ENCODE results near the gene CCNA1.

The CCNA1 gene

DNA sequence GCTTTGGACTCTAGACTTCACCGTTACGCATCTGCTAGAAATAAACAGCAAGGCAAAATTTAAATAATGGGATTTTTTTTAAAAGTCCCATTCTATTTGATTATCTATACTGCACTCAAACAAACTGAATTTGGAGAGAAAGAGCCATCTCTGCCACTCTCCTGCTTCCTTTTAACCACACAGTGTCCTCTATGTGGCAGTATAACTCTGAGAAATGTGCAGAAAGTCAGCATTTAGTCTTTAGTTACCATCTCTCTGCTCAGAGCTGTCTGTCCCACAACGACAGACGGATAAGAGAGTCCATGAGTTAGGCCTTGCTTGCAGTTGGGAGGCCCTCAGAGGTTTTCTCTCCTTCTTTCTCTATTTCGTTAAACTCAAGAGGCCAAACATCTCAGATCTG is 21.2 kb downstream of the CCNA1 start:
- Histone ChIP-seq H3K4me2 (no peak overlapping the region), H3K4me1 (ENCODE audit: low read depth, poor library complexity, severe bottlenecking) (no peaks in the 10 kb centered on the region), H4K20me1 (ENCODE audit: insufficient read depth) (no peaks in the 10 kb centered on the region), H2AFZ (ENCODE audit: low read depth) (no peak overlapping the region), H3K79me2 (ENCODE audit: insufficient read depth, low read depth) (no peaks in the 10 kb centered on the region), H3K27me3 (ENCODE audit: insufficient read depth, low read depth) (no peaks in the 10 kb centered on the region), H3K4me3 (IDR thresholded peaks at IDR 0.05; ENCODE audit: insufficient read depth, low read depth, low read length) (no peak overlapping the region), H3K27ac (no peak overlapping the region), H3K36me3 (ENCODE audit: insufficient read depth) (no peaks in the 10 kb centered on the region), H3K9ac (no peak overlapping the region)
- TF ChIP-seq CTCF (conservative IDR thresholded peaks at IDR 0.05; ENCODE audit: low read depth, low read length) = no peak

DNA sequence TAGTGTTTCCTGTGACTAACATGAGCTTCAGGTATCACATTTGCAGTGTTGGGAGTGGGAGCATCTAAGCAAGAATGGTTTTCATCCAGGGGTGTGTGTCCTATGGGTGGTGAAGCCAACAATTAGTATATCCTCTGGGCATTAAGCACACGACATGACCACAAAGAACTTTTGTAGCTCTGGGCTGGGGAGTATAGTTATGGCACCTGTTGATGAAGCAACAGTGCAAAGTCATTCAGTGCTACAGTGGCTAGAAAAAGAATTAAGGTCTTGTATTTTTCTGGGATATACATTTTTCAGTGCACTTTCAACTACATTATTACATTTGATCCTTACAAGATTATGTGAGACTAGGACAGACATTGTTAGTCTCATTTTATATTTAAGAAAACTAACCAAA is 21.8 kb downstream of the CCNA1 start:
- no peaks in the 10 kb centered on the region for H3K79me2 ChIP-seq (ENCODE audit: insufficient read depth, low read depth)
- no peak overlapping the region for H3K4me2 ChIP-seq
- H3K27me3 ChIP-seq (ENCODE audit: insufficient read depth, low read depth) = no peaks in the 10 kb centered on the region
- H2AFZ ChIP-seq (ENCODE audit: low read depth) = no peak overlapping the region
- no peak overlapping the region for H3K27ac ChIP-seq
- no peaks in the 10 kb centered on the region for H3K36me3 ChIP-seq (ENCODE audit: insufficient read depth)
- H3K4me3 ChIP-seq (IDR thresholded peaks at IDR 0.05; ENCODE audit: insufficient read depth, low read depth, low read length) = no peak overlapping the region
- no peak for TF ChIP-seq CTCF (conservative IDR thresholded peaks at IDR 0.05; ENCODE audit: low read depth, low read length)
- H3K9ac ChIP-seq = no peak overlapping the region
- H4K20me1 ChIP-seq (ENCODE audit: insufficient read depth) = no peaks in the 10 kb centered on the region
- H3K4me1 ChIP-seq (ENCODE audit: low read depth, poor library complexity, severe bottlenecking) = no peaks in the 10 kb centered on the region

DNA sequence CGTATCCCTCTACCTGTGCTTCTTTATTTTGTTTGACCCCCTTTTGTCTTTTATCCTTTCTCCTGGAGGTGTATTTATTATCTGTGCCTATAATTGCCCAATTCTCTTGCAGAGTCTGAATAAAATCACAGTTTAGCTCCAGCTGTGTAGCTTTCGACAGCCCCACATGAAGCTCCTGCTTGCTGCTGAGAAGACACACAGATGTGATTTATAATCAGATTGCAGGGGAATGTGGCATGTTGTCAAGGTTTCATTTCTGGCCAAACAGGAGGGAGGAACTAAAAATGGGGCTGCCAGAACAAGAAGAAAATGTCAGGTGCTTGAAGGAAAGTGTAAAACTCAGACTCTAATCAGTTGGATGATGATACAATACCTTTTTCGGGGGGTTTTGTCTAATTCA is 22.7 kb downstream of the CCNA1 start:
- no peaks in the 10 kb centered on the region for H3K4me1 ChIP-seq (ENCODE audit: low read depth, poor library complexity, severe bottlenecking)
- no peaks in the 10 kb centered on the region for H3K79me2 ChIP-seq (ENCODE audit: insufficient read depth, low read depth)
- no peaks in the 10 kb centered on the region for H3K36me3 ChIP-seq (ENCODE audit: insufficient read depth)
- no peaks in the 10 kb centered on the region for H4K20me1 ChIP-seq (ENCODE audit: insufficient read depth)
- H3K4me2 ChIP-seq = no peak overlapping the region
- H3K27me3 ChIP-seq (ENCODE audit: insufficient read depth, low read depth) = no peaks in the 10 kb centered on the region
- no peak overlapping the region for H3K4me3 ChIP-seq (IDR thresholded peaks at IDR 0.05; ENCODE audit: insufficient read depth, low read depth, low read length)
- TF ChIP-seq CTCF (conservative IDR thresholded peaks at IDR 0.05; ENCODE audit: low read depth, low read length) = no peak
- H3K27ac ChIP-seq = no peak overlapping the region
- H3K9ac ChIP-seq = no peak overlapping the region
- no peak overlapping the region for H2AFZ ChIP-seq (ENCODE audit: low read depth)

- Histone ChIP-seq H3K27me3 (ENCODE audit: insufficient read depth, low read depth) (no peaks in the 10 kb centered on the region), H3K4me1 (ENCODE audit: low read depth, poor library complexity, severe bottlenecking) (no peaks in the 10 kb centered on the region), H3K9ac (no peak overlapping the region), H3K36me3 (ENCODE audit: insufficient read depth) (no peaks in the 10 kb centered on the region), H4K20me1 (ENCODE audit: insufficient read depth) (no peaks in the 10 kb centered on the region), H3K4me3 (IDR thresholded peaks at IDR 0.05; ENCODE audit: insufficient read depth, low read depth, low read length) (no peak overlapping the region), H2AFZ (ENCODE audit: low read depth) (no peak overlapping the region), H3K79me2 (ENCODE audit: insufficient read depth, low read depth) (no peaks in the 10 kb centered on the region), H3K27ac (no peak overlapping the region), H3K4me2 (no peak overlapping the region)
- no peak for TF ChIP-seq CTCF (conservative IDR thresholded peaks at IDR 0.05; ENCODE audit: low read depth, low read length)
These were observed 24.3 kb downstream of the CCNA1 start for GRCh38 chr13:36456577-36456976.

GRCh38 chr13:36461506-36461905 is 29.2 kb downstream of the CCNA1 start:
- H3K27me3 ChIP-seq (ENCODE audit: insufficient read depth, low read depth) = no peaks in the 10 kb centered on the region
- no peaks in the 10 kb centered on the region for H3K4me1 ChIP-seq (ENCODE audit: low read depth, poor library complexity, severe bottlenecking)
- H3K79me2 ChIP-seq (ENCODE audit: insufficient read depth, low read depth) = no peaks in the 10 kb centered on the region
- H3K9ac ChIP-seq = no peak overlapping the region
- H3K27ac ChIP-seq = no peak overlapping the region
- H3K4me3 ChIP-seq (IDR thresholded peaks at IDR 0.05; ENCODE audit: insufficient read depth, low read depth, low read length) = no peak overlapping the region
- no peaks in the 10 kb centered on the region for H4K20me1 ChIP-seq (ENCODE audit: insufficient read depth)
- no peak for TF ChIP-seq CTCF (conservative IDR thresholded peaks at IDR 0.05; ENCODE audit: low read depth, low read length)
- H3K4me2 ChIP-seq = no peak overlapping the region
- no peak overlapping the region for H2AFZ ChIP-seq (ENCODE audit: low read depth)
- H3K36me3 ChIP-seq (ENCODE audit: insufficient read depth) = no peaks in the 10 kb centered on the region

All from KMS-11 (cell line).